H1 (cell line): ENCODE results near the gene OGFOD3. TPM values are rescaled to one million over a fixed set of nuclear protein-coding genes. Genes with fewer than 3 reads are reported as not detected.

Experiments
- CTCF ChIA-PET: fragments of 300-600 bp; sonication (Branson Sonifier 250); formaldehyde crosslinking; loops from one replicate; lab custom pipeline; 2021; ENCODE audit not compliant: partially characterized antibody; lab: Charles Lee
- POLR2A ChIA-PET: fragments of 300-600 bp; sonication (Branson Sonifier 250); formaldehyde crosslinking; loops from one replicate; lab custom pipeline; 2021; ENCODE audit warnings: inconsistent platforms; ENCODE audit not compliant: partially characterized antibody; lab: Charles Lee
- DNase-seq, 2 experiments: peaks; one replicate each; pipeline versions ENCODE4 v3.0.0 to v3.0.0-alpha.2; 2010 to 2022; ENCODE audit warnings: low spot score in 2 of 2, low read depth in 1 of 2, mixed read lengths in 1 of 2
- FAIRE-seq: peaks from 2 replicates; lab custom pipeline; 2011; peaks lifted over from hg19 to GRCh38; lab: Jason Lieb, UNC
- H2AFZ ChIP-seq: 2 replicates; pipeline ENCODE4 v1.8.1; 2012; ENCODE audit warnings: low read length, inconsistent platforms
- H2AK5ac ChIP-seq: 2 replicates; pipeline ENCODE4 v1.6.1; 2013; ENCODE audit warnings: low read depth, low read length
- H2BK120ac ChIP-seq: replicated peaks from 2 replicates; pipeline ENCODE3; 2013; ENCODE audit warnings: low read depth, low read length, inconsistent platforms
- H2BK12ac ChIP-seq: 2 replicates; pipeline ENCODE4 v1.6.1; 2013; ENCODE audit warnings: low read depth, low read length
- H2BK15ac ChIP-seq: 2 replicates; pipeline ENCODE4 v1.6.1; 2013; ENCODE audit warnings: low read length
- H2BK20ac ChIP-seq: 2 replicates; pipeline ENCODE4 v1.6.1; 2013; ENCODE audit warnings: low read length
- H2BK5ac ChIP-seq: 2 replicates; pipeline ENCODE4 v1.6.1; 2013; ENCODE audit warnings: low read depth, low read length
- H3K14ac ChIP-seq: 2 replicates; pipeline ENCODE4 v1.6.1; 2013; ENCODE audit warnings: inconsistent platforms; ENCODE audit not compliant: insufficient read length
- H3K18ac ChIP-seq: 2 replicates; pipeline ENCODE4 v1.6.1; 2013; ENCODE audit warnings: low read length; ENCODE audit errors: extremely low read depth
- H3K23ac ChIP-seq: 2 replicates; pipeline ENCODE4 v1.6.1; 2013; ENCODE audit warnings: inconsistent platforms; ENCODE audit not compliant: insufficient read length
- H3K23me2 ChIP-seq: 2 replicates; pipeline ENCODE4 v1.6.1; 2013; ENCODE audit warnings: low read depth, low read length
- H3K27ac ChIP-seq: 2 replicates; pipeline ENCODE4 v1.6.1; 2011; ENCODE audit warnings: low read depth, low read length, inconsistent platforms
- H3K27me3 ChIP-seq, 4 experiments: replicated peaks in 1 of 4; 1 replicate in 1 of 4; 2 replicates in 3 of 4; pipeline versions ENCODE4 v1.6.1 to v1.8.1; 2011 to 2013; ENCODE audit warnings: low read length in 3 of 4, mild to moderate bottlenecking in 3 of 4, inconsistent platforms in 2 of 4, mixed read lengths in 2 of 4, moderate library complexity in 1 of 4; ENCODE audit not compliant: control insufficient read depth in 3 of 4, insufficient read depth in 3 of 4; ENCODE audit errors: extremely low read depth in 1 of 4
- H3K36me3 ChIP-seq, 4 experiments: 2 replicates each; pipeline versions ENCODE4 v1.6.1 to v1.8.1; 2011 to 2013; ENCODE audit warnings: mild to moderate bottlenecking in 4 of 4, low read length in 3 of 4, moderate library complexity in 2 of 4, control low read depth in 1 of 4, inconsistent platforms in 1 of 4; ENCODE audit not compliant: insufficient read depth in 4 of 4, control insufficient read depth in 2 of 4
- H3K4ac ChIP-seq: replicated peaks from 2 replicates; pipeline ENCODE3; 2013; ENCODE audit warnings: low read length, low read depth, mixed read lengths, inconsistent platforms; ENCODE audit not compliant: insufficient read length
- H3K4me1 ChIP-seq, 4 experiments: replicated peaks in 1 of 4; 1 replicate in 1 of 4; 2 replicates in 3 of 4; pipeline versions ENCODE4 v1.6.1 to v1.8.1; 2011 to 2013; ENCODE audit warnings: low read length in 3 of 4, inconsistent platforms in 2 of 4, mixed read lengths in 1 of 4; ENCODE audit not compliant: insufficient read depth in 4 of 4, control insufficient read depth in 3 of 4
- H3K4me2 ChIP-seq, 2 experiments: 2 replicates each; pipeline versions ENCODE4 v1.6.1 to v1.8.1; 2011 to 2013; ENCODE audit warnings: low read depth in 2 of 2, low read length in 2 of 2, control low read depth in 1 of 2, inconsistent platforms in 1 of 2, mild to moderate bottlenecking in 1 of 2; ENCODE audit not compliant: insufficient read depth in 1 of 2
- H3K4me3 ChIP-seq, 4 experiments: fragments of 200-600, 300-600 bp in 1 of 4; sonication (generic), shearing (Covaris generic), sonication (Bioruptor Twin) in 1 of 4; 2 replicates each; pipeline versions ENCODE4 v1.5.1 to v1.8.1; 2011 to 2016; ENCODE audit warnings: low read length in 4 of 4, low read depth in 3 of 4, control low read depth in 2 of 4, inconsistent platforms in 2 of 4, mild to moderate bottlenecking in 2 of 4, mixed read lengths in 1 of 4, moderate library complexity in 1 of 4; ENCODE audit not compliant: insufficient read depth in 2 of 4; ENCODE audit errors: extremely low read depth in 1 of 4
- H3K56ac ChIP-seq: replicated peaks from 2 replicates; pipeline ENCODE3; 2013; ENCODE audit warnings: low read depth, mild to moderate bottlenecking, mixed read lengths, low read length, inconsistent platforms; ENCODE audit not compliant: insufficient read length
- H3K79me1 ChIP-seq: 2 replicates; pipeline ENCODE4 v1.6.1; 2013; ENCODE audit warnings: low read depth, low read length, control low read depth
- H3K79me2 ChIP-seq, 2 experiments: 2 replicates each; pipeline versions ENCODE4 v1.6.1 to v1.8.1; 2012 to 2013; ENCODE audit warnings: low read length in 2 of 2, mild to moderate bottlenecking in 2 of 2, inconsistent platforms in 1 of 2; ENCODE audit not compliant: insufficient read depth in 2 of 2, control insufficient read depth in 1 of 2
- H3K9ac ChIP-seq, 4 experiments: replicated peaks in 1 of 4; 1 replicate in 1 of 4; 2 replicates in 3 of 4; pipeline versions ENCODE4 v1.6.1 to v1.8.1; 2011 to 2013; ENCODE audit warnings: low read depth in 3 of 4, low read length in 3 of 4, control low read depth in 2 of 4, mild to moderate bottlenecking in 2 of 4, moderate library complexity in 2 of 4, inconsistent platforms in 1 of 4; ENCODE audit errors: extremely low read depth in 1 of 4
- H3K9me3 ChIP-seq, 2 experiments: 2 replicates each; pipeline versions ENCODE4 v1.6.1 to v1.8.1; 2012 to 2013; ENCODE audit warnings: mild to moderate bottlenecking in 2 of 2, moderate library complexity in 2 of 2, control low read depth in 1 of 2, inconsistent platforms in 1 of 2, low read depth in 1 of 2, low read length in 1 of 2, mixed read lengths in 1 of 2; ENCODE audit not compliant: insufficient read depth in 2 of 2
- H4K20me1 ChIP-seq, 2 experiments: replicated peaks in 1 of 2; 2 replicates each; pipeline versions ENCODE3 to v1.8.1; 2011 to 2013; ENCODE audit warnings: inconsistent platforms in 2 of 2, low read length in 2 of 2, mild to moderate bottlenecking in 1 of 2; ENCODE audit not compliant: insufficient read depth in 2 of 2, control insufficient read depth in 1 of 2
- H4K5ac ChIP-seq: 2 replicates; pipeline ENCODE4 v1.6.1; 2013; ENCODE audit warnings: low read length, low read depth, mixed read lengths, inconsistent platforms; ENCODE audit not compliant: insufficient read length
- H4K8ac ChIP-seq: 2 replicates; pipeline ENCODE4 v1.8.0; 2013; ENCODE audit warnings: mild to moderate bottlenecking, moderate library complexity, low read length, inconsistent platforms; ENCODE audit not compliant: insufficient read depth; ENCODE audit errors: extremely low read depth
- H4K91ac ChIP-seq: replicated peaks from 2 replicates; pipeline ENCODE3; 2013; ENCODE audit warnings: low read length, mixed read lengths, inconsistent platforms; ENCODE audit not compliant: insufficient read length
- ATF2 ChIP-seq: IDR thresholded peaks from 2 replicates; pipeline ENCODE4 v1.6.1; 2012; ENCODE audit warnings: low read length, inconsistent platforms
- CBX8 ChIP-seq: fragments of 300-800, 300-1000 bp; sonication (generic); IDR thresholded peaks from 2 replicates; pipeline ENCODE4 v1.7.1; 2016; ENCODE audit warnings: low read depth, low read length, borderline replicate concordance
- KDM1A ChIP-seq: fragments of 200-600, 300-600 bp; sonication (generic); IDR thresholded peaks from 2 replicates; pipeline ENCODE4 v1.7.1; 2016; ENCODE audit warnings: mild to moderate bottlenecking, low read length, borderline replicate concordance
- MAFK ChIP-seq: IDR thresholded peaks from 2 replicates; pipeline ENCODE4 v1.6.1; 2012; ENCODE audit warnings: low read depth, mild to moderate bottlenecking, improper control_type of control experiment, low read length
- WGBS, 2 experiments: shearing (Covaris generic) in 1 of 2; methylation state at CpG; one replicate each; pipeline versions ENCODE4 v1.1.6 to v1.1.7; 2013 to 2015; ENCODE audit warnings: low lambda C conversion rate in 2 of 2, mixed read lengths in 2 of 2, inconsistent platforms in 1 of 2, low coverage in 1 of 2, missing lambda C conversion rate in 1 of 2; ENCODE audit not compliant: insufficient replicate concordance in 2 of 2, insufficient coverage in 1 of 2, insufficient read length in 1 of 2; ENCODE audit errors: extremely low coverage in 1 of 2, missing lambda C conversion rate in 1 of 2; 5-methylcytosine and 5-hydroxymethylcytosine counted together
- polyA plus RNA-seq, 7 experiments: library from polyadenylated mRNA; depleted of rRNA in 3 of 7; stranded (reverse) in 5 of 7; unstranded in 2 of 7; fragments of >200 nt in 5 of 7; fragments of 200-250 nt in 2 of 7; gene quantifications; 1 replicate in 5 of 7; 2 replicates in 1 of 7; 4 replicates in 1 of 7; pipeline versions ENCODE4 v1.2.1 to v1.2.3, GENCODE V29; 2011 to 2013; ENCODE audit warnings: missing spikeins in 2 of 7, mixed read lengths in 2 of 7
- total RNA-seq: library from RNA; stranded (reverse); fragmentation: NEBNext Ultra II Directional; extraction: Animal tissue kit (Norgen Biotek cat#: 25700); gene quantifications from 2 replicates; pipeline ENCODE4 v1.2.1, GENCODE V29; 2021
- TF ChIP-seq, protein P1 (sequence below): IDR thresholded peaks from 2 replicates; pipeline ENCODE4 v1.6.1; 2012; ENCODE audit warnings: inconsistent platforms

The OGFOD3 gene
- total and polyA plus RNA-seq, 2 of the 8 experiments (the other 6 are each of a cell fraction or from before 2014, with no cell fraction given): 21.1 to 21.8 TPM

- Histone ChIP-seq H3K27ac (no peak overlapping the region), H3K18ac (no peak overlapping the region; the same call in 1 of the 2 replicates), H4K5ac (no peak overlapping the region), H3K4ac (no peak overlapping the region), H3K23ac (no peak overlapping the region), H2BK120ac (no peak overlapping the region), H2BK12ac (no peak overlapping the region; the same call in 1 of the 2 replicates), H2BK5ac (no peak overlapping the region), H2BK20ac (no peak overlapping the region), H2AFZ (no peak overlapping the region), H4K20me1 (no peaks in the 10 kb centered on the region), H3K27me3 (no peaks in the 10 kb centered on the region; a peak in 2 of 7 replicates), H3K79me1 (no peaks in the 10 kb centered on the region), H3K23me2 (no peaks in the 10 kb centered on the region), H3K14ac (no peak overlapping the region), H4K8ac (no peak overlapping the region), H2BK15ac (no peak overlapping the region), H4K91ac (no peak overlapping the region), H2AK5ac (no peak overlapping the region), H3K79me2 (no peaks in the 10 kb centered on the region), H3K56ac (no peak overlapping the region), H3K9ac (no peak overlapping the region), H3K9me3 (peaks cover 0 to 2% of the 10 kb centered on the region in 2 experiments; a peak in 1 of 4 replicates), H3K4me3 (no peak overlapping the region), H3K4me1 (peaks cover 0 to 4% (median 1%) of the 10 kb centered on the region in 4 experiments; a peak in 2 of 7 replicates), H3K36me3 (no peaks in the 10 kb centered on the region), H3K4me2 (no peak overlapping the region)
- no peak for DNase-seq
- CTCF ChIA-PET: interaction anchor here (0.5 to 3.3 kb wide), 8 partner anchors 8 to 195 kb away, joined by 3 to 8 read pairs (median 3); no protein-coding TSS in a partner anchor
- FAIRE-seq: no peak
- whole genome bisulfite sequencing, 2 experiments: 70% methylated on average over 24 of the region's 24 CpGs; no CpG with 5 or more reads in 1 of the 2 experiments
- POLR2A ChIA-PET: interaction anchor here (0.9 to 1.8 kb wide), 4 partner anchors 8 to 105 kb away, joined by 3 to 5 read pairs (median 4); partner anchors contain the start of gene SECTM1
- TF ChIP-seq ATF2 (no peak), KDM1A (no peak), CBX8 (no peak), MAFK (no peak)
- TF ChIP-seq, protein P1, sequence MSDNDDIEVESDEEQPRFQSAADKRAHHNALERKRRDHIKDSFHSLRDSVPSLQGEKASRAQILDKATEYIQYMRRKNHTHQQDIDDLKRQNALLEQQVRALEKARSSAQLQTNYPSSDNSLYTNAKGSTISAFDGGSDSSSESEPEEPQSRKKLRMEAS: no peak
Observed at GRCh38 chr17:82344175-82344907, 74.0 kb downstream of the OGFOD3 start.
